Sigmoid colon (tissue), 7 donors: Measurements from ENCODE around the gene SPATA24. TPM values are rescaled to one million over a fixed set of nuclear protein-coding genes. Genes with fewer than 3 reads are reported as not detected.
"Not testable (repeated sequence)": the region's sequence is repeated elsewhere in the genome, so short reads cannot be mapped to it uniquely, and the experiment has no call there.

Experiments used
- DNase-seq: peaks from one replicate; pipeline ENCODE4 v3.0.0-alpha.2; 2019
- H3K27ac ChIP-seq, 4 donors: fragments of 200-600 bp; sonication (generic); one replicate each; pipeline ENCODE4 v1.5.1; 2016 to 2019; ENCODE audit warnings: mild to moderate bottlenecking in 1 of 4
- H3K27me3 ChIP-seq, 3 donors: fragments of 200-600 bp; sonication (generic); one replicate each; pipeline ENCODE4 v1.5.1; 2019; ENCODE audit warnings: mild to moderate bottlenecking in 1 of 3
- H3K36me3 ChIP-seq, 4 donors: fragments of 200-600 bp; sonication (generic); one replicate each; pipeline ENCODE4 v1.5.1; 2016 to 2019
- H3K4me1 ChIP-seq, 4 donors: fragments of 200-600 bp; sonication (generic); one replicate each; pipeline ENCODE4 v1.5.1; 2017 to 2019
- H3K4me3 ChIP-seq, 4 donors: fragments of 200-600 bp; sonication (generic); one replicate each; pipeline ENCODE4 v1.5.1; 2017 to 2019; ENCODE audit warnings: mild to moderate bottlenecking in 2 of 4, moderate library complexity in 1 of 4
- H3K9me3 ChIP-seq, 4 donors: fragments of 200-600 bp in 3 of 4; sonication (generic) in 3 of 4; one replicate each; pipeline versions ENCODE4 v1.5.1 to v1.6.1; 2013 to 2019
- EP300 ChIP-seq, 4 donors: sonication (generic); formaldehyde crosslinking; IDR thresholded peaks; one replicate each; pipeline ENCODE4 v1.6.1; 2017; ENCODE audit warnings: antibody characterized with exemption in 4 of 4
- POLR2A ChIP-seq, 2 donors: fragments of 450-650 bp; IDR thresholded peaks; one replicate each; pipeline ENCODE4 v1.6.1; 2016; ENCODE audit warnings: antibody characterized with exemption in 2 of 2, mild to moderate bottlenecking in 2 of 2, moderate library complexity in 2 of 2
- POLR2AphosphoS5 ChIP-seq, 4 donors: sonication (generic); formaldehyde crosslinking; IDR thresholded peaks; one replicate each; pipeline ENCODE4 v1.6.1; 2017; ENCODE audit warnings: antibody characterized with exemption in 4 of 4
- WGBS, 2 donors: extraction: QIAGEN DNeasy Blood & Tissue Kit; methylation state at CpG; one replicate each; pipeline ENCODE4 v1.1.7; 2013; 5-methylcytosine and 5-hydroxymethylcytosine counted together
- intact Hi-C: fragments of 100-400 bp; cut with DNase I; formaldehyde crosslinking; loops from one replicate; pipeline ENCODE4 v1.15.1; 2023
- polyA plus RNA-seq, 3 donors: library from polyadenylated mRNA; stranded (reverse); fragments of 200-250 nt; gene quantifications; one replicate each; pipeline ENCODE4 v1.2.3, GENCODE V29; 2013
- total RNA-seq, 4 donors: library from RNA; depleted of rRNA; stranded (reverse); fragments of >200 nt; gene quantifications; one replicate each; pipeline ENCODE4 v1.1.0, GENCODE V29; 2016
- TF ChIP-seq, protein P1 (sequence below), 4 experiments: fragments of 450-650 bp in 3 of 4; fragments of 200-600 bp in 1 of 4; IDR thresholded peaks; one replicate each; pipeline ENCODE4 v1.5.1; 2016 to 2019; ENCODE audit warnings: antibody characterized with exemption in 4 of 4, mild to moderate bottlenecking in 3 of 4, moderate library complexity in 2 of 4
- donor health status: healthy with polysubstance abuse.
- donor health status: Bipolar disorder and iron deficiency.
- donor health status: healthy.

SPATA24 gene
- total and polyA plus RNA-seq, 7 donors, result 1.4 to 9.0 (median 7.3) TPM

DNA sequence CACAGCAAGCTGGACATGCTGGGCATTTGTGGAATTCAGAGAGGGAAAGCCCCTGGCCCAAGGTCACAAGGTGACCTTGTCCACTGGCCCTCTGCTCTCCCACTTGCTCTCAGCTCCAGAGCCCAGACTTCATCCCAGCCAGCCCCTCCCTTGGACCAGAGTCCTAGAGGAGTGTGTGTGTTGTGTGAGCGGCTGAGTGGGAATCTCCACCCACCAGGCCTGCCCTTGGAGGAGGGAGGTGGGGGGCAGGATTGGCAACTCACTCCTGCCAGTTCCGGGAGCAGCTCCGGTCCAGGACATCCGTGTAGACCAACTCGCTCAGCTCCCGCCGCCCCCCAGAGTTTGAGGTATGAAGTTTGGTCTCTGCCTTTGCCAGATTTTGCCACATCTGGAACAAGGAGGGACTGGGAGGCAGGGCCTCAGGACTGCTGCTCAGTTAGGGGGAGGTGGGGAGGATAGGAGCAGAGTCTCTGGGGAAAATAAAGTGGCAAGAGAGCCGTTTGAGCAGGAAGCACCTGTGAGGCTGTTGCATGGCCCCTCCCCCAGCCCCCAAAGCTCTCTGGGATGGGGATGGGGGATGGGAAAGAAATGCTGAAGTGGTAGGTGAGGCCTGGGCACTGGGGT lies 15.6 kb downstream of the SPATA24 start:
- Histone ChIP-seq H3K4me1 (peaks cover 0 to 20% (median 13%) of the 10 kb centered on the region in 4 donors), H3K36me3 (no peaks in the 10 kb centered on the region), H3K9me3 (no peaks in the 10 kb centered on the region), H3K27ac (no peak overlapping the region), H3K4me3 (no peak overlapping the region), H3K27me3 (peaks cover 12 to 17% (median 12%) of the 10 kb centered on the region in 3 donors)
- TF ChIP-seq, protein P1, sequence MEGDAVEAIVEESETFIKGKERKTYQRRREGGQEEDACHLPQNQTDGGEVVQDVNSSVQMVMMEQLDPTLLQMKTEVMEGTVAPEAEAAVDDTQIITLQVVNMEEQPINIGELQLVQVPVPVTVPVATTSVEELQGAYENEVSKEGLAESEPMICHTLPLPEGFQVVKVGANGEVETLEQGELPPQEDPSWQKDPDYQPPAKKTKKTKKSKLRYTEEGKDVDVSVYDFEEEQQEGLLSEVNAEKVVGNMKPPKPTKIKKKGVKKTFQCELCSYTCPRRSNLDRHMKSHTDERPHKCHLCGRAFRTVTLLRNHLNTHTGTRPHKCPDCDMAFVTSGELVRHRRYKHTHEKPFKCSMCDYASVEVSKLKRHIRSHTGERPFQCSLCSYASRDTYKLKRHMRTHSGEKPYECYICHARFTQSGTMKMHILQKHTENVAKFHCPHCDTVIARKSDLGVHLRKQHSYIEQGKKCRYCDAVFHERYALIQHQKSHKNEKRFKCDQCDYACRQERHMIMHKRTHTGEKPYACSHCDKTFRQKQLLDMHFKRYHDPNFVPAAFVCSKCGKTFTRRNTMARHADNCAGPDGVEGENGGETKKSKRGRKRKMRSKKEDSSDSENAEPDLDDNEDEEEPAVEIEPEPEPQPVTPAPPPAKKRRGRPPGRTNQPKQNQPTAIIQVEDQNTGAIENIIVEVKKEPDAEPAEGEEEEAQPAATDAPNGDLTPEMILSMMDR (IDR thresholded peaks at IDR 0.05), result no peak
- TF ChIP-seq POLR2A (IDR thresholded peaks at IDR 0.05) (no peak), EP300 (IDR thresholded peaks at IDR 0.05) (no peak), POLR2AphosphoS5 (IDR thresholded peaks at IDR 0.05) (no peak)
- intact Hi-C loops, result no loop called here
- 8 to 24% methylated on average over 8 of the region's 8 CpGs for WGBS, 2 donors
- DNase-seq, result no peak

GRCh38 chr5:139387611-139388197 lies 16.2 kb downstream of the SPATA24 start:
- H3K36me3 ChIP-seq, result no peaks in the 10 kb centered on the region
- DNase-seq, result no peak
- no peak overlapping the region for H3K27ac ChIP-seq
- H3K4me1 ChIP-seq, result peaks cover 0 to 14% (median 6%) of the 10 kb centered on the region in 4 donors
- no peak overlapping the region for H3K4me3 ChIP-seq
- no peaks in the 10 kb centered on the region for H3K9me3 ChIP-seq
- 52 to 59% methylated on average over 10 of the region's 10 CpGs for WGBS, 2 donors
- intact Hi-C loops, result no loop called here
- TF ChIP-seq, protein P1 (IDR thresholded peaks at IDR 0.05), result no peak
- TF ChIP-seq EP300 (IDR thresholded peaks at IDR 0.05) (no peak), POLR2AphosphoS5 (IDR thresholded peaks at IDR 0.05) (no peak), POLR2A (IDR thresholded peaks at IDR 0.05) (no peak)
- peaks cover 6 to 11% (median 6%) of the 10 kb centered on the region in 3 donors for H3K27me3 ChIP-seq

DNA sequence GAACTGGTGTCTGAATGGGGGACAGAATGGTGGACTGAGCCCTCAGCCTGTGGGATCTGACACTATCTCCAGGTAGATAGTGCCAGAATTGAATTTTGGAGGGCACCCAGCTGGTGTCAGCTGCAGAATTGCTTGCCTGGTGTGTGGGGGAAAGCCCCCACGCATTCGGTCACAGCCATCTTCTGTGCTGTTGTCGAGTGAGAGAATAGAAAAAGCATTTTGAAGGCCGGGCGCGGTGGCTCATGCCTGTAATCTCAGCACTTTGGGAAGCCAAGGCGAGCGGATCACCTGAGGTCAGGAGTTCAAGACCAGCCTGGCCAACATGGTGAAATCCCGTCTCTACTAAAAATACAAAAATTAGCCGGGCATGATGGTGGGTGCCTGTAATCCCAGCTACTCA lies 16.9 kb downstream of the SPATA24 start:
- WGBS, 2 donors, result 91 to 95% methylated on average over 10 of the region's 10 CpGs
- DNase-seq, H3K27ac ChIP-seq, H3K27me3 ChIP-seq, H3K4me3 ChIP-seq, H3K4me1 ChIP-seq, H3K9me3 ChIP-seq, intact Hi-C loops, H3K36me3 ChIP-seq: not testable (repeated sequence)

DNA sequence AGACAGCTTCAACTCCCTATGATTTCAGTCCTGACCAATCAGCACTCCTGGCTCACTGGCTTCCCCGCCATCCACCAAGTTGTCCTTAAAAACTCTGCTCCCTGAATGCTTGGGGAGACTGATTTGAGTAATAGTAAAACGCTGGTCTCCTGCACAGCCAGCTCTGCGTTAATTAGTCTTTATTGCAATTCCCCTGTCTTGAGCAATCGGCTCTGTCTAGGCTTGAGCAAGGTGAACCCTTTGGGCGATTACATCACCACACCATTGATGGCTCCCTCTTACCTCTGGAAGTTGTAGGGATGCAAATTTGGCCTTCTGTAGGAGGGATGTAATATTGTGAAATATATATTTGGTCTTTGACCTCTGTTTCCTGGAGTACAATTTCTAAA lies 17.8 kb downstream of the SPATA24 start:
- Histone ChIP-seq H3K27ac (no peak overlapping the region), H3K9me3 (no peaks in the 10 kb centered on the region), H3K4me3 (no peak overlapping the region), H3K4me1 (peaks cover 0 to 4% (median 0%) of the 10 kb centered on the region in 4 donors), H3K36me3 (no peaks in the 10 kb centered on the region), H3K27me3 (no peaks in the 10 kb centered on the region)
- 86 to 88% methylated on average over 5 of the region's 5 CpGs for WGBS, 2 donors
- TF ChIP-seq POLR2AphosphoS5 (IDR thresholded peaks at IDR 0.05), result no peak
- no peak for TF ChIP-seq EP300 (IDR thresholded peaks at IDR 0.05)
- TF ChIP-seq, protein P1 (IDR thresholded peaks at IDR 0.05), result no peak
- TF ChIP-seq POLR2A (IDR thresholded peaks at IDR 0.05), result no peak
- no peak for DNase-seq
- intact Hi-C loops, result no loop called here

GRCh38 chr5:139385061-139386049 lies 18.5 kb downstream of the SPATA24 start:
- no peaks in the 10 kb centered on the region for H3K27me3 ChIP-seq
- intact Hi-C loops, result no loop called here
- no peak for DNase-seq
- 26 to 31% methylated on average over 8 of the region's 8 CpGs for WGBS, 2 donors
- no peaks in the 10 kb centered on the region for H3K36me3 ChIP-seq
- H3K4me3 ChIP-seq, result peak overlapping the region in 3 of 4 donors; percentile 18 to 23 (median 20)
- H3K27ac ChIP-seq, result peak overlapping the region in 2 of 4 donors; percentile 14 to 61
- H3K4me1 ChIP-seq, result peaks cover 0 to 4% (median 0%) of the 10 kb centered on the region in 4 donors
- no peaks in the 10 kb centered on the region for H3K9me3 ChIP-seq
- no peak for TF ChIP-seq EP300 (IDR thresholded peaks at IDR 0.05)
- no peak for TF ChIP-seq POLR2A (IDR thresholded peaks at IDR 0.05)
- no peak for TF ChIP-seq POLR2AphosphoS5 (IDR thresholded peaks at IDR 0.05)
- TF ChIP-seq, protein P1 (IDR thresholded peaks at IDR 0.05), result no peak
